ENCODE measurements around the gene SERP2. TPM values are rescaled to one million over a fixed set of nuclear protein-coding genes. Genes with fewer than 3 reads are reported as not detected.

Gene SERP2
- total RNA-seq, 4 donors from 2014 or later = 3.2 to 12.4 (median 3.5) TPM

DNA sequence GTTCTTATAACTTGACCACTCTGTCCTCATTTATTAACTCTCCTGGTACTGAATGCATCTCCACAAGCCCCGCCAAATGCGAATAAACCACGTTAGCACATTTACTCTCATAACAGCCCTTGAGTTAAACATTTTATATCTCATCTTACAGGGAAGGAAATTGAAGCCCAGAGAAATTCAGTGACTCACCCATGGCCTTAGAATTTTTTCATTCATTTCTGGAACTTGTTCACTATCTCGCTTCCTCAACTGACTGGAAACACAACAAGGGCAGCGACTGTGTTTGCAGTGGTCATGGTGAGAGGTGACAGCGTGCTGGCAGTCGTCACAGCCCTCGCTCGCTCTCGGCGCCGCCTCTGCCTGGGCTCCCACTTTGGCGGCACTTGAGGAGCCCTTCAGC, 39.5 kb downstream of the SERP2 start:
- no peak overlapping the region for H3K4me3 ChIP-seq
- H3K4me1 ChIP-seq = no peaks in the 10 kb centered on the region
- H3K36me3 ChIP-seq = no peaks in the 10 kb centered on the region
- no peaks in the 10 kb centered on the region for H3K27me3 ChIP-seq
- no peak overlapping the region for H3K27ac ChIP-seq
- DNase-seq = no peak
- no peaks in the 10 kb centered on the region for H3K9me3 ChIP-seq
- no peak for TF ChIP-seq POLR2A (IDR thresholded peaks at IDR 0.05)
- TF ChIP-seq, protein P1, sequence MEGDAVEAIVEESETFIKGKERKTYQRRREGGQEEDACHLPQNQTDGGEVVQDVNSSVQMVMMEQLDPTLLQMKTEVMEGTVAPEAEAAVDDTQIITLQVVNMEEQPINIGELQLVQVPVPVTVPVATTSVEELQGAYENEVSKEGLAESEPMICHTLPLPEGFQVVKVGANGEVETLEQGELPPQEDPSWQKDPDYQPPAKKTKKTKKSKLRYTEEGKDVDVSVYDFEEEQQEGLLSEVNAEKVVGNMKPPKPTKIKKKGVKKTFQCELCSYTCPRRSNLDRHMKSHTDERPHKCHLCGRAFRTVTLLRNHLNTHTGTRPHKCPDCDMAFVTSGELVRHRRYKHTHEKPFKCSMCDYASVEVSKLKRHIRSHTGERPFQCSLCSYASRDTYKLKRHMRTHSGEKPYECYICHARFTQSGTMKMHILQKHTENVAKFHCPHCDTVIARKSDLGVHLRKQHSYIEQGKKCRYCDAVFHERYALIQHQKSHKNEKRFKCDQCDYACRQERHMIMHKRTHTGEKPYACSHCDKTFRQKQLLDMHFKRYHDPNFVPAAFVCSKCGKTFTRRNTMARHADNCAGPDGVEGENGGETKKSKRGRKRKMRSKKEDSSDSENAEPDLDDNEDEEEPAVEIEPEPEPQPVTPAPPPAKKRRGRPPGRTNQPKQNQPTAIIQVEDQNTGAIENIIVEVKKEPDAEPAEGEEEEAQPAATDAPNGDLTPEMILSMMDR (IDR thresholded peaks at IDR 0.05) = no peak

DNA sequence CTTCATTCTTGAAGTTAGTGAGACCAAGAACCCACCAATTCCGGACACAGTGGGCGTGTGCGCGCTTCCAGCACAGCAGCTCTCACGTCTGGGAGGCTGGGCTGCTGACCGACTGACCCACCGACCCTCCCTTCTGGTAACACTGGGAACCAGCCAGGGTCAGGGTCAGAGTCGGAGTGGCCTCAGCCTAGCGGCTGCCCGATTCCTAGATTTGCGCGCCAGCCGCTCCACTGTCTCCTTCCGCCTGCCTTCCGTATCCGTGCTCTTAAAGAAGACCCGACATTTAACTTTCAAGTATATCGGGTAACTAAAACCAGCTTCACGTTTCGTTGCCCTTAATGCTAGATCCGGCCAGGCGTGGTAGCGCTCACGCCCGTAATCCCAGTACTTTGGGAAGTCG, 41.1 kb downstream of the SERP2 start:
- H3K4me3 ChIP-seq = no peak overlapping the region
- no peak overlapping the region for H3K27ac ChIP-seq
- H3K27me3 ChIP-seq = no peaks in the 10 kb centered on the region
- no peaks in the 10 kb centered on the region for H3K9me3 ChIP-seq
- H3K36me3 ChIP-seq = no peaks in the 10 kb centered on the region
- TF ChIP-seq, protein P1 (IDR thresholded peaks at IDR 0.05) = no peak
- no peak for TF ChIP-seq POLR2A (IDR thresholded peaks at IDR 0.05)
- DNase-seq = no peak
- H3K4me1 ChIP-seq = no peaks in the 10 kb centered on the region

DNA sequence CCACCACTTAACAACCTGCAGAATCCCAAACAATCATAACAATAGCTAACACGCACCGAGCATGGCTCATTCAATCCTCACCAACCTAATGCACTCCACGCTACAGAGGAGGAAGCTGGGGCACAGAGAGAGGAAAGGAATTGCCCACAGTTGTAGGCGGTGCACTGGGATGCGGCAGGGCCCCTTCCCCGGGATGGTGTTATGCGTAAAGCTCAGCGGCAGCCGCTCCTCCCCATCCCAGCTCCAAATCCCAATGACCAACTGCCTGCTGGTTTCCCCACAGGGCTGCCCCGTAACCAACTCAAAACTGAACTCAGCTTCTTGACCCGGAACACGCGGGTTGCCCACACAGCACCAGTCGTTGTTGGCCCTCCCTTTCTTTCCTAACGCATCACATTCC, 42.2 kb downstream of the SERP2 start:
- Histone ChIP-seq H3K4me3 (no peak overlapping the region), H3K27me3 (no peaks in the 10 kb centered on the region), H3K4me1 (no peaks in the 10 kb centered on the region), H3K27ac (no peak overlapping the region), H3K9me3 (no peaks in the 10 kb centered on the region), H3K36me3 (no peaks in the 10 kb centered on the region)
- no peak for DNase-seq
- TF ChIP-seq POLR2A (IDR thresholded peaks at IDR 0.05) = no peak
- TF ChIP-seq, protein P1 (IDR thresholded peaks at IDR 0.05) = no peak

DNA sequence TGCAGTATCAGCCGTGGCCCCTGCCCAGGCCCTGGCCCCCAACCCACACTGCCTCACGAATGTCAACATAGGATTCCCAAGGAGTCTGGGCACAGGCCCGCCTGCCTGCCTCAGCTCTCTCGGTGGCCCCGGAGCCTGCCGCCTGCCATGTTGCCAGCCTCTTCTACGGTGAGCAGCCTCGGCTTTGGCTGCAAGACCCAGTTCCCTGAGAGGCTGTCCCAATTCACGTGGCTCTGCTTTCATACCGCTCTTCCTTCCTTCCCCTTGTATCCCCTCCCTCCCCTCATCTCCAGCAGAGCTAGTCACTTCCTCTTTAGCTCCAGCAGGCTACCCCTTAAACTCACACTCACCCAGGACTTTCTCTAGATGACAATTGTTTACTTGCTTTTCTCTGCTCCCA, 42.7 kb downstream of the SERP2 start:
- DNase-seq = no peak
- Histone ChIP-seq H3K27me3 (no peaks in the 10 kb centered on the region), H3K27ac (no peak overlapping the region), H3K36me3 (no peaks in the 10 kb centered on the region), H3K4me3 (no peak overlapping the region), H3K4me1 (no peaks in the 10 kb centered on the region), H3K9me3 (no peaks in the 10 kb centered on the region)
- no peak for TF ChIP-seq POLR2A (IDR thresholded peaks at IDR 0.05)
- TF ChIP-seq, protein P1 (IDR thresholded peaks at IDR 0.05) = no peak

DNA sequence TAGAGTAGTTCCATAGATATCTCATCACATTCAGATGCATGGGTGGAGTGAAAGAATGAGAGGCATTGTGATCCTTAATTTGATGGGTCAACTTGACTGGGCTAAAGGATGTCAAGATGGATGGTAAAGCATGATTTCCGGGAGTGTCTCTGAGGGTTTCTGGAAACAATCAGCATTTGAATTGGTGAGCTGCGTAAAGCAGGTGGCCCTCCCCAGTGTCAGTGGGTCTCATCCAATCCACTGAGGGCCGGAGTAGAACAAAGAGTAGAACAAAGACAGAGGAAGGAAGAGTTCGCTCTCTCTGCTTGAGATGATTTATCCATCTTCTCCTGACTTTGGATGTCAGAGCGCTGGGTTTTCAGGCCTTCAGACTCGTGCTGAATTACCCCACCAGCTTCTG, 43.1 kb downstream of the SERP2 start:
- no peaks in the 10 kb centered on the region for H3K9me3 ChIP-seq
- H3K36me3 ChIP-seq = no peaks in the 10 kb centered on the region
- no peak for TF ChIP-seq POLR2A (IDR thresholded peaks at IDR 0.05)
- TF ChIP-seq, protein P1 (IDR thresholded peaks at IDR 0.05) = no peak
- no peak for DNase-seq
- no peak overlapping the region for H3K27ac ChIP-seq
- H3K4me1 ChIP-seq = no peaks in the 10 kb centered on the region
- no peak overlapping the region for H3K4me3 ChIP-seq
- H3K27me3 ChIP-seq = no peaks in the 10 kb centered on the region

DNA sequence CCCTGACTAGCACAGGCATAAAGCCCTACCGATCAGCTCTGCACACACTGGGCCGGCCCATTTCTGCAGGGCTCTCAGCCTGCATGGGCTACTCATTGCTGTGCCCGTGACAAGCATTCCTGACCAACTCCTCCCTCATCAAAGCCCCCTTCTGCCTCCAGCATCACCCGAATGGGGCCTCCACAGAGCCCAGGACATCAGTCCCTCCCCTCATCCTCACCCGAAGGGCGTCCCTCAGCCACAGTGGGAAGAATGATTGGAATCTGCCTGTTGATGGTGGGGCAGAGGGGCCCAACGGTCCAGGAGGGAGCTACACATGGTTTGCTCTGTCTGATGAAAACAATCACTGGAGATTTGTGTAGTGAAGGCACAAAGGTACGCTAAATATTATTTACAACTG, 43.8 kb downstream of the SERP2 start:
- H3K27ac ChIP-seq = no peak overlapping the region
- no peaks in the 10 kb centered on the region for H3K36me3 ChIP-seq
- no peaks in the 10 kb centered on the region for H3K27me3 ChIP-seq
- no peak for TF ChIP-seq POLR2A (IDR thresholded peaks at IDR 0.05)
- H3K4me3 ChIP-seq = no peak overlapping the region
- no peaks in the 10 kb centered on the region for H3K4me1 ChIP-seq
- no peaks in the 10 kb centered on the region for H3K9me3 ChIP-seq
- no peak for DNase-seq
